HepG2 (cell line): ENCODE data around the gene MRPL50. TPM values are rescaled to one million over a fixed set of nuclear protein-coding genes. Genes with fewer than 3 reads are reported as not detected.
A peak's percentile ranks its signal among the peaks of the same experiment; 100 is the strongest.

Experiments used
- ATF2 ChIP-seq: sonication (generic); formaldehyde crosslinking; IDR thresholded peaks from 2 replicates; pipeline ENCODE4 v1.4.0; 2020; ENCODE audit warnings: missing genetic modification reagents
- BCL3 ChIP-seq: sonication (generic); formaldehyde crosslinking; IDR thresholded peaks from 2 replicates; pipeline ENCODE4 v1.5.1; 2020; ENCODE audit warnings: mild to moderate bottlenecking, missing genetic modification reagents, moderate library complexity
- DR1 ChIP-seq: sonication (generic); formaldehyde crosslinking; IDR thresholded peaks from 2 replicates; pipeline ENCODE4 v1.8.0; 2021; ENCODE audit warnings: mild to moderate bottlenecking, missing genetic modification reagents, inconsistent platforms
- GATAD1 ChIP-seq: IDR thresholded peaks from 2 replicates; pipeline ENCODE4 v1.6.1; 2016; ENCODE audit warnings: missing genetic modification reagents, missing compliant biosample characterization
- HBP1 ChIP-seq: IDR thresholded peaks from 2 replicates; pipeline ENCODE4 v1.6.1; 2016; ENCODE audit warnings: low read depth, control low read depth
- HNRNPUL1 ChIP-seq: fragments of 200-400 bp; formaldehyde crosslinking; IDR thresholded peaks from 2 replicates; pipeline ENCODE4 v1.6.1; 2017; ENCODE audit warnings: low read depth, mild to moderate bottlenecking, low read length, moderate library complexity
- MAX ChIP-seq: IDR thresholded peaks from 2 replicates; pipeline ENCODE4 v1.6.1; 2012; ENCODE audit warnings: inconsistent platforms
- REPIN1 ChIP-seq: sonication (generic); formaldehyde crosslinking; IDR thresholded peaks from 2 replicates; pipeline ENCODE4 v1.8.0; 2022; ENCODE audit warnings: missing genetic modification reagents, low read depth, mild to moderate bottlenecking, borderline replicate concordance
- RFX1 ChIP-seq: fragments of 450-650 bp; IDR thresholded peaks from 2 replicates; pipeline ENCODE4 v1.6.1; 2017
- SMC3 ChIP-seq: IDR thresholded peaks from 2 replicates; pipeline ENCODE4 v1.6.1; 2011; ENCODE audit warnings: low read length, improper control_type of control experiment
- SNRNP70 ChIP-seq: fragments of 200-400 bp; formaldehyde crosslinking; IDR thresholded peaks from 2 replicates; pipeline ENCODE4 v1.6.1; 2017; ENCODE audit warnings: mild to moderate bottlenecking, low read depth, low read length, moderate library complexity
- TFDP2 ChIP-seq: sonication (generic); formaldehyde crosslinking; IDR thresholded peaks from 2 replicates; pipeline ENCODE4 v1.4.0; 2020; ENCODE audit warnings: missing genetic modification reagents
- ZNF10 ChIP-seq: sonication (generic); formaldehyde crosslinking; IDR thresholded peaks from 2 replicates; pipeline ENCODE4 v1.4.0; 2020; ENCODE audit warnings: mild to moderate bottlenecking, low read depth, missing genetic modification reagents, borderline replicate concordance
- ZNF317 ChIP-seq: sonication (generic); formaldehyde crosslinking; IDR thresholded peaks from 2 replicates; pipeline ENCODE4 v1.5.0; 2020; ENCODE audit warnings: mild to moderate bottlenecking, missing genetic modification reagents
- ZNF383 ChIP-seq: sonication (generic); formaldehyde crosslinking; IDR thresholded peaks from 2 replicates; pipeline ENCODE4 v1.4.0; 2020; ENCODE audit warnings: missing genetic modification reagents, mild to moderate bottlenecking, borderline replicate concordance
- ZNF678 ChIP-seq: sonication (generic); formaldehyde crosslinking; IDR thresholded peaks from 2 replicates; pipeline ENCODE4 v1.4.0; 2020; ENCODE audit warnings: mild to moderate bottlenecking, missing genetic modification reagents
- ZNF780A ChIP-seq: sonication (generic); formaldehyde crosslinking; IDR thresholded peaks from 2 replicates; pipeline ENCODE4 v1.8.0; 2022; ENCODE audit warnings: mild to moderate bottlenecking, missing genetic modification reagents, moderate library complexity
- ZSCAN20 ChIP-seq: sonication (generic); formaldehyde crosslinking; IDR thresholded peaks from 2 replicates; pipeline ENCODE4 v1.4.0; 2020; ENCODE audit warnings: missing genetic modification reagents, mild to moderate bottlenecking, borderline replicate concordance
- polyA plus RNA-seq, 8 experiments: library from polyadenylated mRNA; depleted of rRNA in 3 of 8; stranded (reverse) in 7 of 8; unstranded in 1 of 8; fragments of >200 nt; fragmentation: Illumina TruSeq in 4 of 8; extraction: Trizol in 4 of 8; gene quantifications; 2 replicates each; pipeline versions ENCODE4 v1.2.1 to v1.2.3, GENCODE V29; 2011 to 2016; ENCODE audit warnings: low read depth in 4 of 8, missing spikeins in 1 of 8, mixed read lengths in 1 of 8; ENCODE audit not compliant: insufficient read depth in 1 of 8
- total RNA-seq, 5 experiments: library from RNA; depleted of rRNA; stranded (reverse); fragments of >200 nt; fragmentation: Illumina TruSeq; extraction: Trizol; gene quantifications; 2 replicates each; pipeline ENCODE4 v1.2.3, GENCODE V29; 2016; ENCODE audit warnings: low read depth in 1 of 5
- TF ChIP-seq, protein P1 (sequence below): sonication (generic); formaldehyde crosslinking; IDR thresholded peaks from 2 replicates; pipeline ENCODE4 v1.8.0; 2022; ENCODE audit warnings: mild to moderate bottlenecking, missing genetic modification reagents, moderate library complexity
- TF ChIP-seq, protein P2 (sequence below): sonication (generic); formaldehyde crosslinking; IDR thresholded peaks from 2 replicates; pipeline ENCODE4 v1.4.0; 2020; ENCODE audit warnings: missing genetic modification reagents

The MRPL50 gene
- total and polyA plus RNA-seq, 2 of the 13 experiments (the other 11 are each of a cell fraction or from before 2014, with no cell fraction given), result 37.1 to 70.0 TPM

DNA sequence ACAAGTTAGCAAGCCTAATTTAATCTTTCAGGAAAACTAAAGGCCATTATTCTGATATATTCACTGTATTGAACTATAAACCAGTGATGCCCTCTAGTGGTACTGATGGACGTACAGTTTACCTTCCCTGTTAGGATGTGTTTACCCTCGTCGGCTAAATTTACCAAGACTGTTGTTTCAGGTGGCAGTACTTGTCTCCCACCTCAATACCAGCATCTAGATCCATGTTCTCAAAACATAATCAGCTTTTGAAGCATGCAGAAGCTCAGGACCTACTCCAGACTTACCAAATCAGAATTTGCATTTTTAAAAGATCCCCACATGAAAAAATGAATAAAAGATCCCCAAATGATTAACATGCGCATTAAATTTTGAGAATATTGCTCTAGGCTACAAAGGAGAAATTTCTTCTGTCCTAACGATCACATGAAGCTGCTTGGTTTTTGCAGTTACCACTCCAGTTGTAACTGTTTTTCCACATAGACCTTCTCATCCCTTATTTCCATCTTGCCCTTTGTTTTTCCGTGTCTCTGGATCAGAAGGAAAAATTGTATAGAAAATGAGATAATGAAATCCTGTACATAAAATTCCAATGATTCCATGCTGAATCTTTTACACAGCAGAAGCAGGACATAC, 10.4 kb downstream of the MRPL50 start (continued):
- no peak for TF ChIP-seq ATF2 (CRISPR knock-in tag)
- TF ChIP-seq, protein P1, sequence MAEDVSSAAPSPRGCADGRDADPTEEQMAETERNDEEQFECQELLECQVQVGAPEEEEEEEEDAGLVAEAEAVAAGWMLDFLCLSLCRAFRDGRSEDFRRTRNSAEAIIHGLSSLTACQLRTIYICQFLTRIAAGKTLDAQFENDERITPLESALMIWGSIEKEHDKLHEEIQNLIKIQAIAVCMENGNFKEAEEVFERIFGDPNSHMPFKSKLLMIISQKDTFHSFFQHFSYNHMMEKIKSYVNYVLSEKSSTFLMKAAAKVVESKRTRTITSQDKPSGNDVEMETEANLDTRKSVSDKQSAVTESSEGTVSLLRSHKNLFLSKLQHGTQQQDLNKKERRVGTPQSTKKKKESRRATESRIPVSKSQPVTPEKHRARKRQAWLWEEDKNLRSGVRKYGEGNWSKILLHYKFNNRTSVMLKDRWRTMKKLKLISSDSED (CRISPR knock-in tag), result no peak
- no peak for TF ChIP-seq HNRNPUL1
- TF ChIP-seq MAX, result no peak
- TF ChIP-seq ZNF383, result no peak
- no peak for TF ChIP-seq ZNF10 (CRISPR knock-in tag)
- no peak for TF ChIP-seq TFDP2 (CRISPR knock-in tag)
- no peak for TF ChIP-seq ZSCAN20 (CRISPR knock-in tag)
- peak; percentile 97 for TF ChIP-seq SMC3
- TF ChIP-seq, protein P2, sequence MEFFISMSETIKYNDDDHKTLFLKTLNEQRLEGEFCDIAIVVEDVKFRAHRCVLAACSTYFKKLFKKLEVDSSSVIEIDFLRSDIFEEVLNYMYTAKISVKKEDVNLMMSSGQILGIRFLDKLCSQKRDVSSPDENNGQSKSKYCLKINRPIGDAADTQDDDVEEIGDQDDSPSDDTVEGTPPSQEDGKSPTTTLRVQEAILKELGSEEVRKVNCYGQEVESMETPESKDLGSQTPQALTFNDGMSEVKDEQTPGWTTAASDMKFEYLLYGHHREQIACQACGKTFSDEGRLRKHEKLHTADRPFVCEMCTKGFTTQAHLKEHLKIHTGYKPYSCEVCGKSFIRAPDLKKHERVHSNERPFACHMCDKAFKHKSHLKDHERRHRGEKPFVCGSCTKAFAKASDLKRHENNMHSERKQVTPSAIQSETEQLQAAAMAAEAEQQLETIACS, result no peak
- no peak for TF ChIP-seq ZNF780A (CRISPR knock-in tag)
- TF ChIP-seq BCL3, result no peak
- TF ChIP-seq GATAD1 (CRISPR knock-in tag), result 0 out of 2 replicates have a peak, but pooled peaks have one; percentile 33
- TF ChIP-seq ZNF678 (CRISPR knock-in tag), result no peak
- 0 out of 2 replicates have a peak, but pooled peaks have one; percentile 26 for TF ChIP-seq HBP1 (CRISPR knock-in tag)
- peak; percentile 31; the same call in 1 of the 2 replicates for TF ChIP-seq REPIN1 (CRISPR knock-in tag)
- no peak for TF ChIP-seq DR1 (CRISPR knock-in tag)
- no peak for TF ChIP-seq RFX1
- TF ChIP-seq SNRNP70, result no peak
- TF ChIP-seq ZNF317 (CRISPR knock-in tag), result no peak
